MG63 (cell line): ENCODE results near the gene CCNI. TPM values are rescaled to one million over a fixed set of nuclear protein-coding genes. Genes with fewer than 3 reads are reported as not detected.

Experiments
- DNase-seq: peaks from one replicate; pipeline ENCODE4 v3.0.0-alpha.2; 2020
- H3K27me3 ChIP-seq: fragments of 250-450 bp; sonication (Bioruptor Pico); 2 replicates; pipeline ENCODE4 v1.5.1; 2020; ENCODE audit warnings: mild to moderate bottlenecking, moderate library complexity
- H3K36me3 ChIP-seq: fragments of 250-450 bp; sonication (Bioruptor Pico); 2 replicates; pipeline ENCODE4 v1.5.1; 2020; ENCODE audit warnings: mild to moderate bottlenecking, moderate library complexity
- H3K4me3 ChIP-seq: fragments of 250-450 bp; sonication (Bioruptor Pico); 2 replicates; pipeline ENCODE4 v1.5.1; 2020; ENCODE audit warnings: mild to moderate bottlenecking, moderate library complexity
- H3K9me3 ChIP-seq: fragments of 250-450 bp; sonication (Bioruptor Pico); 2 replicates; pipeline ENCODE4 v1.5.1; 2020; ENCODE audit warnings: mild to moderate bottlenecking, moderate library complexity
- total RNA-seq: library from RNA; depleted of rRNA; stranded (reverse); fragments of >200 nt; shearing (Covaris generic); gene quantifications from 2 replicates; pipeline ENCODE4 v1.2.3, GENCODE V29; 2014; ENCODE audit warnings: low replicate concordance

CCNI gene
- total RNA-seq, 1 experiment from 2014 or later: 136 TPM

- no peak for DNase-seq
- H3K9me3 ChIP-seq: no peaks in the 10 kb centered on the region
- no peak overlapping the region for H3K4me3 ChIP-seq
- H3K27me3 ChIP-seq: no peaks in the 10 kb centered on the region
- H3K36me3 ChIP-seq: peaks cover 16% of the 10 kb centered on the region
These were observed 49.5 kb downstream of the CCNI start for GRCh38 chr4:77026322-77026704.

- Histone ChIP-seq H3K9me3 (no peaks in the 10 kb centered on the region), H3K4me3 (no peak overlapping the region), H3K27me3 (no peaks in the 10 kb centered on the region), H3K36me3 (peaks cover 19% of the 10 kb centered on the region)
- DNase-seq: no peak
These were observed 50.0 kb downstream of the CCNI start for GRCh38 chr4:77025643-77026321.

GRCh38 chr4:77023920-77024319 lies 51.9 kb downstream of the CCNI start:
- Histone ChIP-seq H3K27me3 (no peaks in the 10 kb centered on the region), H3K4me3 (no peak overlapping the region), H3K9me3 (no peaks in the 10 kb centered on the region), H3K36me3 (peaks cover 25% of the 10 kb centered on the region)
- DNase-seq: no peak

GRCh38 chr4:77022560-77023179 lies 53.1 kb downstream of the CCNI start:
- Histone ChIP-seq H3K27me3 (no peaks in the 10 kb centered on the region), H3K36me3 (peaks cover 25% of the 10 kb centered on the region), H3K9me3 (no peaks in the 10 kb centered on the region), H3K4me3 (no peak overlapping the region)
- DNase-seq: peak; percentile 32

GRCh38 chr4:77021614-77022089 lies 54.1 kb downstream of the CCNI start:
- Histone ChIP-seq H3K4me3 (no peak overlapping the region), H3K36me3 (peaks cover 27% of the 10 kb centered on the region), H3K27me3 (no peaks in the 10 kb centered on the region), H3K9me3 (no peaks in the 10 kb centered on the region)
- DNase-seq: peak; percentile 56

- Histone ChIP-seq H3K36me3 (peaks cover 28% of the 10 kb centered on the region), H3K9me3 (no peaks in the 10 kb centered on the region), H3K27me3 (no peaks in the 10 kb centered on the region), H3K4me3 (no peak overlapping the region)
- no peak for DNase-seq
These were observed 55.8 kb downstream of the CCNI start for GRCh38 chr4:77020017-77020416.

GRCh38 chr4:77015390-77015789 lies 60.4 kb downstream of the CCNI start:
- H3K9me3 ChIP-seq: no peaks in the 10 kb centered on the region
- no peak overlapping the region for H3K4me3 ChIP-seq
- no peaks in the 10 kb centered on the region for H3K27me3 ChIP-seq
- H3K36me3 ChIP-seq: peaks cover 16% of the 10 kb centered on the region
- no peak for DNase-seq

GRCh38 chr4:77014256-77014655 lies 61.5 kb downstream of the CCNI start:
- no peaks in the 10 kb centered on the region for H3K27me3 ChIP-seq
- no peak for DNase-seq
- peaks cover 8% of the 10 kb centered on the region for H3K36me3 ChIP-seq
- H3K9me3 ChIP-seq: no peaks in the 10 kb centered on the region
- H3K4me3 ChIP-seq: no peak overlapping the region

- Histone ChIP-seq H3K27me3 (no peaks in the 10 kb centered on the region), H3K36me3 (peaks cover 16% of the 10 kb centered on the region)
These were observed 63.1 kb downstream of the CCNI start for GRCh38 chr4:77012726-77013125.

GRCh38 chr4:77010841-77011354 lies 64.9 kb downstream of the CCNI start:
- Histone ChIP-seq H3K36me3 (peaks cover 20% of the 10 kb centered on the region), H3K27me3 (no peaks in the 10 kb centered on the region), H3K9me3 (no peaks in the 10 kb centered on the region), H3K4me3 (no peak overlapping the region)
- no peak for DNase-seq

More at GRCh38 chr4:77012726-77013125, 63.1 kb downstream of the CCNI start:
- Histone ChIP-seq H3K9me3 (no peaks in the 10 kb centered on the region), H3K4me3 (no peak overlapping the region)
- DNase-seq: no peak

GRCh38 chr4:77009511-77010115 lies 66.2 kb downstream of the CCNI start:
- Histone ChIP-seq H3K36me3 (peaks cover 28% of the 10 kb centered on the region), H3K27me3 (no peaks in the 10 kb centered on the region), H3K4me3 (no peak overlapping the region), H3K9me3 (no peaks in the 10 kb centered on the region)
- no peak for DNase-seq

GRCh38 chr4:77007358-77008230 lies 68.2 kb downstream of the CCNI start:
- Histone ChIP-seq H3K27me3 (no peaks in the 10 kb centered on the region), H3K4me3 (no peak overlapping the region), H3K36me3 (peaks cover 32% of the 10 kb centered on the region), H3K9me3 (no peaks in the 10 kb centered on the region)
- DNase-seq: peak; percentile 13

- DNase-seq: no peak
- H3K27me3 ChIP-seq: no peaks in the 10 kb centered on the region
- H3K36me3 ChIP-seq: peaks cover 32% of the 10 kb centered on the region
- H3K9me3 ChIP-seq: no peaks in the 10 kb centered on the region
- H3K4me3 ChIP-seq: no peak overlapping the region
These were observed 68.9 kb downstream of the CCNI start for GRCh38 chr4:77006753-77007353.

- DNase-seq: no peak
- Histone ChIP-seq H3K4me3 (no peak overlapping the region), H3K27me3 (no peaks in the 10 kb centered on the region), H3K36me3 (peaks cover 41% of the 10 kb centered on the region), H3K9me3 (no peaks in the 10 kb centered on the region)
These were observed 72.4 kb downstream of the CCNI start for GRCh38 chr4:77003400-77003799.

GRCh38 chr4:77002321-77003107 lies 73.3 kb downstream of the CCNI start:
- no peak for DNase-seq
- Histone ChIP-seq H3K36me3 (peaks cover 37% of the 10 kb centered on the region), H3K9me3 (no peaks in the 10 kb centered on the region), H3K27me3 (no peaks in the 10 kb centered on the region), H3K4me3 (no peak overlapping the region)

GRCh38 chr4:77001907-77002306 lies 73.9 kb downstream of the CCNI start:
- Histone ChIP-seq H3K4me3 (no peak overlapping the region), H3K9me3 (no peaks in the 10 kb centered on the region), H3K27me3 (no peaks in the 10 kb centered on the region), H3K36me3 (peaks cover 38% of the 10 kb centered on the region)
- DNase-seq: peak; percentile 8
